Endothelial cell of umbilical vein (primary cell): ENCODE results near the gene CPB2.

ENCODE experiments used
- CTCF ChIP-seq, 2 donors: IDR thresholded peaks; 1 replicate in 1 of 2; 2 replicates in 1 of 2; pipeline ENCODE4 v1.5.1; 2011; ENCODE audit warnings: low read length in 2 of 2, mild to moderate bottlenecking in 2 of 2, moderate library complexity in 2 of 2, control low read depth in 1 of 2, inconsistent platforms in 1 of 2, low read depth in 1 of 2; ENCODE audit not compliant: insufficient read depth in 1 of 2; ENCODE audit errors: extremely low read depth in 1 of 2
- POLR2A ChIP-seq: IDR thresholded peaks from 2 replicates; pipeline ENCODE4 v1.6.1; 2012; ENCODE audit warnings: low read depth, mild to moderate bottlenecking, control low read depth, low read length

DNA sequence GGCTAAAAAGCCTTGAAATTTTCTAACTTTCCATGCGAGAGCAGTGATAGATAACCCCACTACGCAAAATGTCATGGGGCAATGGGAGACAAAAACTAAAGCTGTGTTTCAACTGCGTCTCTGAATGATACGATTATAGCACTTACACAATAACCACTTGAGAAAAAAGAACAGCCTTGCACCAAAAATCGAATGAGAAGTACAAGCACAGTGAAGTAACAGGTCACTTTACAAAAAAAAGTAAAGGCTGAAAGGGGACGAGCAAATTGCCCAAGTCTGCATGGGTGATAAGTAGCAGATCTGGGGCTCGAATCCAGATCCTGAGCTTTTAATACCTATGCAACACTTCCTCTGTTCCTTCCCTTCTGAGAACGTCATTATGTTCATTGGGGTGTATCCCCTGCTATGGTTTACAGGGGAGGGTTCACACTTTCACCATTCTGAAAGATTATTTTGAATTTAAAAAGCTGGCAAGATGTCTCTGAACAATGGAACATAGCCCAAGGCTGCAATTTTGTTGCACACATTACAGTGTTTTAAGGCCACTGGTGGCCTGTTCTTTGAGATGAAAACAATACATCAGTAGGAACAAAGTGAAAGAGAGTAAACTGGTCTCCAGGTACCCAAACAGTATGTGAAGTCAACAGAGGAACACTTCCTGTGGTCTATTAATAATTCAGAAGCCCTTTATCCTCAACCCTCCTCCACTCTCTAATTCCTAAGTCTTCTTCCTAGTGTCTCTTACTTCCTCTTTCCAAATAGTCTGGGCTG is 3.2 kb downstream of the CPB2 start:
- TF ChIP-seq CTCF (IDR thresholded peaks at IDR 0.05; ENCODE audit: extremely low read depth in 1 of 2, insufficient read depth in 1 of 2, low read depth in 1 of 2, low read length in 2 of 2), result no peak
- TF ChIP-seq POLR2A, result no peak
